GM21825 (cell line): Measurements from ENCODE around the gene VKORC1.
"Not testable (repeated sequence)": the region's sequence is repeated elsewhere in the genome, so short reads cannot be mapped to it uniquely, and the experiment has no call there.

ENCODE experiments used
- ATAC-seq: cut with Tn5 transposase; IDR thresholded peaks from one replicate; pipeline ENCODE4 v1.9.1; 2021; ENCODE audit warnings: mild to moderate bottlenecking, moderate library complexity; ENCODE audit not compliant: unreplicated experiment

Gene VKORC1

GRCh38 chr16:31108035-31108793 is 13.6 kb upstream of the VKORC1 start, which contains the start of gene BCKDK:
Gene BCKDK (plus strand): TSS chr16:31108386. CDS start chr16:31109224, 838 bp downstream.
- peak; percentile 76 for ATAC-seq

- ATAC-seq = peak; percentile 55
Observed at GRCh38 chr16:31107465-31107867, 12.9 kb upstream of the VKORC1 start.

- ATAC-seq = no peak
Observed at GRCh38 chr16:31106509-31107464, 12.2 kb upstream of the VKORC1 start.

GRCh38 chr16:31105677-31106213 is 11.1 kb upstream of the VKORC1 start:
- no peak for ATAC-seq

- ATAC-seq = not testable (repeated sequence)
Observed at GRCh38 chr16:31100876-31101641, 6.5 kb upstream of the VKORC1 start.

- ATAC-seq = no peak
Observed at GRCh38 chr16:31099860-31100638, 5.5 kb upstream of the VKORC1 start.

- ATAC-seq = no peak
Observed at GRCh38 chr16:31094088-31094423, 541 bp downstream of the VKORC1 start.

- ATAC-seq = no peak
Observed at GRCh38 chr16:31093132-31093703, 1.4 kb downstream of the VKORC1 start.

GRCh38 chr16:31092330-31092729 is 2.3 kb downstream of the VKORC1 start:
- ATAC-seq = no peak

GRCh38 chr16:31090540-31090939 is 4.1 kb downstream of the VKORC1 start:
- ATAC-seq = no peak

- ATAC-seq = no peak
Observed at GRCh38 chr16:31089199-31089598, 5.4 kb downstream of the VKORC1 start.

- ATAC-seq = no peak
Observed at GRCh38 chr16:31088459-31089183, 6.0 kb downstream of the VKORC1 start, which contains the start of gene PRSS53. Gene PRSS53 (minus strand): TSS chr16:31088943. CDS start chr16:31088809, 134 bp downstream.

- no peak for ATAC-seq
Observed at GRCh38 chr16:31087971-31088370, 6.6 kb downstream of the VKORC1 start.

- ATAC-seq = no peak
Observed at GRCh38 chr16:31087481-31087880, 7.1 kb downstream of the VKORC1 start.

- no peak for ATAC-seq
Observed at GRCh38 chr16:31086629-31086906, 8.0 kb downstream of the VKORC1 start.

GRCh38 chr16:31085873-31086628 is 8.5 kb downstream of the VKORC1 start:
- no peak for ATAC-seq

GRCh38 chr16:31085411-31085810 is 9.2 kb downstream of the VKORC1 start:
- ATAC-seq = no peak

- no peak for ATAC-seq
Observed at GRCh38 chr16:31084584-31085302, 9.9 kb downstream of the VKORC1 start.
